ENCODE measurements around the gene SFT2D1.
"Not testable (repeated sequence)": the region's sequence is repeated elsewhere in the genome, so short reads cannot be mapped to it uniquely, and the experiment has no call there.

Gene SFT2D1

GRCh38 chr6:166365221-166365620, 22.9 kb upstream of the SFT2D1 start:
- Histone ChIP-seq H3F3A (ENCODE audit: low read depth) (no peaks in the 10 kb centered on the region), H3K4me2 (ENCODE audit: low read depth, low read length, poor library complexity, severe bottlenecking) (no peak overlapping the region)
- TF ChIP-seq CTCF (conservative IDR thresholded peaks at IDR 0.05; ENCODE audit: low read length): no peak
- no peak for TF ChIP-seq EZH2phosphoT487 (IDR thresholded peaks at IDR 0.05; ENCODE audit: borderline replicate concordance)

GRCh38 chr6:166364456-166364855, 22.1 kb upstream of the SFT2D1 start:
- Histone ChIP-seq H3K9ac (ENCODE audit: low read depth, low read length, poor library complexity, severe bottlenecking) (no peak overlapping the region), H3K4me1 (ENCODE audit: insufficient read depth, low read length, poor library complexity, severe bottlenecking) (no peaks in the 10 kb centered on the region), H2AFZ (ENCODE audit: low read length) (no peak overlapping the region), H3K9me2 (replicated peaks; ENCODE audit: low read depth, low read length) (no peaks in the 10 kb centered on the region), H3K9me3 (ENCODE audit: insufficient read depth, low read depth, low read length) (no peaks in the 10 kb centered on the region), H4K20me1 (ENCODE audit: insufficient read depth, low read length, poor library complexity, severe bottlenecking) (no peaks in the 10 kb centered on the region), H3K4me3 (ENCODE audit: low read length, poor library complexity, severe bottlenecking) (no peak overlapping the region), H3K79me2 (ENCODE audit: insufficient read depth, low read length) (no peaks in the 10 kb centered on the region), H3F3A (ENCODE audit: low read depth) (no peaks in the 10 kb centered on the region), H3K36me3 (ENCODE audit: insufficient read depth, low read length) (peaks cover 3% of the 10 kb centered on the region; the same call in 1 of the 2 replicates), H3K27me3 (ENCODE audit: insufficient read depth, low read length, poor library complexity, severe bottlenecking) (no peaks in the 10 kb centered on the region), H3K4me2 (ENCODE audit: low read depth, low read length, poor library complexity, severe bottlenecking) (no peak overlapping the region)
- TF ChIP-seq CTCF (conservative IDR thresholded peaks at IDR 0.05; ENCODE audit: low read length): no peak
- no peak for TF ChIP-seq EZH2phosphoT487 (IDR thresholded peaks at IDR 0.05; ENCODE audit: borderline replicate concordance)

More at GRCh38 chr6:166365221-166365620, 22.9 kb upstream of the SFT2D1 start:
- Histone ChIP-seq H3K9ac (ENCODE audit: low read depth, low read length, poor library complexity, severe bottlenecking) (no peak overlapping the region), H2AFZ (ENCODE audit: low read length) (no peak overlapping the region), H4K20me1 (ENCODE audit: insufficient read depth, low read length, poor library complexity, severe bottlenecking) (no peaks in the 10 kb centered on the region), H3K9me3 (ENCODE audit: insufficient read depth, low read depth, low read length) (no peaks in the 10 kb centered on the region), H3K4me1 (ENCODE audit: insufficient read depth, low read length, poor library complexity, severe bottlenecking) (no peaks in the 10 kb centered on the region), H3K27me3 (ENCODE audit: insufficient read depth, low read length, poor library complexity, severe bottlenecking) (no peaks in the 10 kb centered on the region), H3K79me2 (ENCODE audit: insufficient read depth, low read length) (no peaks in the 10 kb centered on the region), H3K4me3 (ENCODE audit: low read length, poor library complexity, severe bottlenecking) (no peak overlapping the region), H3K36me3 (ENCODE audit: insufficient read depth, low read length) (peaks cover 3% of the 10 kb centered on the region; the same call in 1 of the 2 replicates), H3K9me2 (replicated peaks; ENCODE audit: low read depth, low read length) (no peaks in the 10 kb centered on the region)

GRCh38 chr6:166362427-166362826, 20.1 kb upstream of the SFT2D1 start:
- not testable (repeated sequence) for H3K79me2 ChIP-seq (ENCODE audit: insufficient read depth, low read length); H3K9ac ChIP-seq (ENCODE audit: low read depth, low read length, poor library complexity, severe bottlenecking); H3K36me3 ChIP-seq (ENCODE audit: insufficient read depth, low read length); H2AFZ ChIP-seq (ENCODE audit: low read length); H3K9me3 ChIP-seq (ENCODE audit: insufficient read depth, low read depth, low read length); H3K27me3 ChIP-seq (ENCODE audit: insufficient read depth, low read length, poor library complexity, severe bottlenecking); H4K20me1 ChIP-seq (ENCODE audit: insufficient read depth, low read length, poor library complexity, severe bottlenecking); H3K9me2 ChIP-seq (replicated peaks; ENCODE audit: low read depth, low read length); H3K4me2 ChIP-seq (ENCODE audit: low read depth, low read length, poor library complexity, severe bottlenecking); H3K4me3 ChIP-seq (ENCODE audit: low read length, poor library complexity, severe bottlenecking); H3F3A ChIP-seq (ENCODE audit: low read depth); H3K4me1 ChIP-seq (ENCODE audit: insufficient read depth, low read length, poor library complexity, severe bottlenecking)

GRCh38 chr6:166361077-166361429, 18.7 kb upstream of the SFT2D1 start:
- no peaks in the 10 kb centered on the region for H3K9me3 ChIP-seq (ENCODE audit: insufficient read depth, low read depth, low read length)
- H3K9me2 ChIP-seq (replicated peaks; ENCODE audit: low read depth, low read length): no peaks in the 10 kb centered on the region
- H3K36me3 ChIP-seq (ENCODE audit: insufficient read depth, low read length): peaks cover 2% of the 10 kb centered on the region; the same call in 1 of the 2 replicates
- no peak overlapping the region for H3K9ac ChIP-seq (ENCODE audit: low read depth, low read length, poor library complexity, severe bottlenecking)
- H3F3A ChIP-seq (ENCODE audit: low read depth): no peaks in the 10 kb centered on the region
- H3K27me3 ChIP-seq (ENCODE audit: insufficient read depth, low read length, poor library complexity, severe bottlenecking): no peaks in the 10 kb centered on the region
- H3K4me2 ChIP-seq (ENCODE audit: low read depth, low read length, poor library complexity, severe bottlenecking): no peak overlapping the region
- no peak overlapping the region for H2AFZ ChIP-seq (ENCODE audit: low read length)
- H3K4me3 ChIP-seq (ENCODE audit: low read length, poor library complexity, severe bottlenecking): no peak overlapping the region
- no peak for TF ChIP-seq CTCF (conservative IDR thresholded peaks at IDR 0.05; ENCODE audit: low read length)
- TF ChIP-seq EZH2phosphoT487 (IDR thresholded peaks at IDR 0.05; ENCODE audit: borderline replicate concordance): no peak
- no peaks in the 10 kb centered on the region for H3K4me1 ChIP-seq (ENCODE audit: insufficient read depth, low read length, poor library complexity, severe bottlenecking)
- no peaks in the 10 kb centered on the region for H3K79me2 ChIP-seq (ENCODE audit: insufficient read depth, low read length)
- H4K20me1 ChIP-seq (ENCODE audit: insufficient read depth, low read length, poor library complexity, severe bottlenecking): no peaks in the 10 kb centered on the region
